ENCODE results near the gene PPP1R14D.

- TF ChIP-seq, protein P1, sequence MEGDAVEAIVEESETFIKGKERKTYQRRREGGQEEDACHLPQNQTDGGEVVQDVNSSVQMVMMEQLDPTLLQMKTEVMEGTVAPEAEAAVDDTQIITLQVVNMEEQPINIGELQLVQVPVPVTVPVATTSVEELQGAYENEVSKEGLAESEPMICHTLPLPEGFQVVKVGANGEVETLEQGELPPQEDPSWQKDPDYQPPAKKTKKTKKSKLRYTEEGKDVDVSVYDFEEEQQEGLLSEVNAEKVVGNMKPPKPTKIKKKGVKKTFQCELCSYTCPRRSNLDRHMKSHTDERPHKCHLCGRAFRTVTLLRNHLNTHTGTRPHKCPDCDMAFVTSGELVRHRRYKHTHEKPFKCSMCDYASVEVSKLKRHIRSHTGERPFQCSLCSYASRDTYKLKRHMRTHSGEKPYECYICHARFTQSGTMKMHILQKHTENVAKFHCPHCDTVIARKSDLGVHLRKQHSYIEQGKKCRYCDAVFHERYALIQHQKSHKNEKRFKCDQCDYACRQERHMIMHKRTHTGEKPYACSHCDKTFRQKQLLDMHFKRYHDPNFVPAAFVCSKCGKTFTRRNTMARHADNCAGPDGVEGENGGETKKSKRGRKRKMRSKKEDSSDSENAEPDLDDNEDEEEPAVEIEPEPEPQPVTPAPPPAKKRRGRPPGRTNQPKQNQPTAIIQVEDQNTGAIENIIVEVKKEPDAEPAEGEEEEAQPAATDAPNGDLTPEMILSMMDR (IDR thresholded peaks at IDR 0.05) = no peak
- no peak for TF ChIP-seq POLR2A (IDR thresholded peaks at IDR 0.05)
These were observed 2.7 kb downstream of the PPP1R14D start for GRCh38 chr15:40825661-40826422.

All from prostate gland (tissue), 2 donors.